GM18861 (cell line): ENCODE results near the gene PMS1.
"Not testable (repeated sequence)": the region's sequence is repeated elsewhere in the genome, so short reads cannot be mapped to it uniquely, and the experiment has no call there.

ENCODE experiments used
- ATAC-seq: cut with Tn5 transposase; IDR thresholded peaks from one replicate; pipeline ENCODE4 v1.9.1; 2021; ENCODE audit not compliant: unreplicated experiment

PMS1 gene

GRCh38 chr2:189803431-189803830 lies 19.2 kb downstream of the PMS1 start:
- ATAC-seq: no peak

- no peak for ATAC-seq
Measured at GRCh38 chr2:189818249-189819038, 34.2 kb downstream of the PMS1 start.

DNA sequence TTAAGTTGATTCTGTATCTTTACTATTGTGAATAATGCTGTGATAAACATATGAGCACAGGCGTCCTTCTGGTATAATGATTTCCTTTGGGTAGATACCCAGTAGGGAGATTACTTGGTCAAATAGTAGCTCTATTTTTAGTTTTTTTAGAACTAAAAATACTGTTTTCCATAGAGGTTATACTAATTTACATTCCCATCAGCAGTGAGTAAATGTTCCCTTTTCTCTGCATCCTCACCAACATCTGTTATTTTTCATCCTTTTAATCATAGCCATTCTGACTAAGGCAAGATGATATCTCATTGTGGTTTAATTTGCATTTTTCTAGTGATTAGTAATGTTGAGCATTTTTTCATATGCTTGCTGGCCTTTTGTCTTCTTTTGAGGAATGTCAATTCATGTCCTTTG lies 35.1 kb downstream of the PMS1 start:
- ATAC-seq: no peak

GRCh38 chr2:189821953-189822748 lies 37.9 kb downstream of the PMS1 start:
- no peak for ATAC-seq

DNA sequence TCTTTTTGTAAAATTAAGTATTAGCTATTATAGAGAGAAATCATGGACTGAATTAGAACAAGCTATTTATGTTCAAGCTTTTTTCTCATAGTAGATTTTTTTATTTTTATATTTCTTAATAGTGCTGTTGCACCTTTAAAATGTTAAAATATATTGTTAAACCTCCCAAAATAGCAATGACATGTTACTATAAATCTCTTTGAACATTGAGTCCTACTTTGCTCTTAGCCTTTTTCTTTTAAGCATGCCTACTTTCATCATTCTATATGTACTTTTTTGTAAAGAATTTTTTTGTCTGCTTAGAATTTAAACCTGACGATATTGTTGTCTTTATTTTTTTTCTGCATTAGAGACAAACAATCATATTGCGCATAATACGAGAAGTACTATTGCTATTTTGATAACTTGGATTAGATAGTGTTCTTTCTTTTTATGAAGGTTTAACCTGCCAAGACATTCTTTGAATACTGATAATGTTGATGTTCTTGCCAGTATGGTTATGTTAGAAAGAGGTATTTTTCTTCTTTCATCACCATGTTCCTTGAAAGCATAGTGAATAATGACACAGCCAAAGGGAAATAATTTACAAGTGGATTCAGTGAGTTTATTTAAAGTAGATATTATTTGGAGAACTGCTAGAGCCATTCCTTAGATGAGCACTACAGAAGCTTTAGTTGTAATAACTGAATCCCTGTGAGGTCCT lies 40.6 kb downstream of the PMS1 start:
- no peak for ATAC-seq

- ATAC-seq: no peak
Measured at GRCh38 chr2:189826039-189826438, 41.8 kb downstream of the PMS1 start.

- ATAC-seq: no peak
Measured at GRCh38 chr2:189829102-189829833, 45.0 kb downstream of the PMS1 start.

DNA sequence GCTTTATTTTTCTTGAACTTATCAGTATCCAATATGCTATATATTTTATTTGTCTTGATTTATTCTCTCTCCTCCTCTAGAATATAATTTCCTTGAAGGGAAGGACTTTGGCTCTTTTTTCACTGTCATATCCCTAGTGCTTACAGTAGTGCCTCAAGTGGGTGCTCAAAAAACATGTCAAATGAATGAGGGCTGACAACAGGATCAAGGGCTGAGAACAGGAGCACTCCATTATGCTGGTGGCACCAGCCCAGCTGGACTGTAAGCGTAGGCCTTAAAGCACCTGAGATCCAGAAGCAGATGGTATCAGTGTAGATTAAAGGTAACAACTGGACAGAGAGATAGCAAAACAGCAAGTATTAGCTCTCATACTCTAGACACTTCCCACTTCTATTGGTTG lies 46.3 kb downstream of the PMS1 start:
- no peak for ATAC-seq

DNA sequence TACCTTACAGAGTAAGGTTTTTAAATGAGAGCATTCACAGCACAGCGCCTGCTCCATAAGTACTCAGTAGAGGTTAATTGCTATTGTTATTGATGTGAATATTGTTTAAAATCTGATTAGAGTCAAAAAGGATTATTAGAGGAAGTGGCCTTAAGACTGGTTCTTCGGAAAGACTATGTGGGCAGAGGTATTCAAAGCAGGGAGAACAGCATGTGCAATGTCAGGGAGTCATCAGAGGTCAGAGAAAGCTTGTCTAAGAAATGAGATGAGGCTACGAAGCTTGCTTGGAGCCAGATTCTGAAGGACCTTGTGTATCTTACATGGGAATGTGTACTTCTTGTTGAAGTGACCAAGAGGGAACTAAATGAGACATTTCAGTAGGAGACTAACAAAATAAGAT lies 49.8 kb downstream of the PMS1 start:
- ATAC-seq: no peak

DNA sequence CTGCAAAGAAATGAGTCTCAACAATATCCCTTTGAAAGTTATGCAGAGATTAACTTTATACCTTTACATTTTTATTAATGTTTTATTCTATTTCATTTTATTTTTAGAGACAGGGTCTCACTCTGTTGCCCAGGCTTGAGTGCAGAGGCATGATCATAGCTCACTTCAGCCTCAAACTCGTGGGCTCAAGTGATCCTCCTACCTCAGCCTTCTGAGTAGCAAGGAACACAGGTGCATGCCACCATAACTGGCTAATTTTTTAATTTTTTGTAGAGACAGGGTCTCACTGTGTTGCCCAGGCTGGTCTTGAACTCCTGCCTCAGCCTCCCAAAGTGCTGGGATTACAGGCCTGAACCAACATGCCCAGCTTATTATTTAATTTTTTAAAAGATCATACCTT lies 50.4 kb downstream of the PMS1 start:
- ATAC-seq: not testable (repeated sequence)

GRCh38 chr2:189835855-189836558 lies 51.8 kb downstream of the PMS1 start:
- ATAC-seq: no peak

GRCh38 chr2:189836644-189837043 lies 52.4 kb downstream of the PMS1 start:
- ATAC-seq: no peak

GRCh38 chr2:189837326-189837725 lies 53.1 kb downstream of the PMS1 start:
- no peak for ATAC-seq

- ATAC-seq: no peak
Measured at GRCh38 chr2:189841019-189841418, 56.8 kb downstream of the PMS1 start.

GRCh38 chr2:189848276-189848675 lies 64.0 kb downstream of the PMS1 start:
- ATAC-seq: no peak

GRCh38 chr2:189849550-189849949 lies 65.3 kb downstream of the PMS1 start:
- no peak for ATAC-seq

DNA sequence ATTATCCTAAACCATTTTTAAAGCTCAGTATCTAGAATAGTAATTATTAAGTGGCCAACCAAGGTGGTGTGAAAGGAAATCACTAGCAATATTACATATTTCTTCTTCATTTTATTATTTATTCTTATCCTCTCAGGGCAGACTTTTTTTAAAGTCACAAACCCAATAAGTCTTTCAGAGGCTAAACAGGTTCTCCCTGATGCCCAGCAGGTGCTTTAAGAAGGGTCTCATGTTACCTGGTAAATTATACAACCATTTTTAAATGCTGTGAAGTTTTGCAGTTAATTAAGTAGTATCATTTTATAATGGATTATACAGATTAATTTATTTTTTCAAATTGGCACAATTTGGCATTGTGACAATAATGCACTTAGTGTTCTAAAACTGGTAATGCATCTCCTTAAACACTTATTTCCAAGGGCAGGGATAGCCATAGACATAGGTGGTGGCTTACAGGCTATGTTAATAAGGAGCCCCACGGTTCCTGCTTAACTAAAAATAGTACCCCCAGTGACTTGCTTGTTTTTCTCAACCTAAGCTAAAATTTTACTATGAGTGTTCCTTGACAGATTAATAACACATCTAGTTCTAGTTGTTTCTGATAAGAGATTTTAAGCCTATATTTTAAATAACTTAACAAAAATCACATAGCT lies 67.0 kb downstream of the PMS1 start:
- no peak for ATAC-seq

GRCh38 chr2:189854187-189854586 lies 69.9 kb downstream of the PMS1 start:
- no peak for ATAC-seq

GRCh38 chr2:189854940-189855339 lies 70.7 kb downstream of the PMS1 start:
- ATAC-seq: no peak

GRCh38 chr2:189858291-189858690 lies 74.0 kb downstream of the PMS1 start:
- ATAC-seq: no peak
